Fibroblast of peridontal ligament (primary cell): ENCODE results near the gene MRPL20.

Experiments
- DNase-seq: peaks from one replicate; pipeline ENCODE4 v3.0.0-alpha.2; 2010; ENCODE audit errors: extremely low read depth

Gene MRPL20

GRCh38 chr1:1361233-1361981, 45.7 kb downstream of the MRPL20 start:
- DNase-seq, result no peak

- DNase-seq, result peak; percentile 94
Measured at GRCh38 chr1:1360506-1361169, 46.5 kb downstream of the MRPL20 start.

DNA sequence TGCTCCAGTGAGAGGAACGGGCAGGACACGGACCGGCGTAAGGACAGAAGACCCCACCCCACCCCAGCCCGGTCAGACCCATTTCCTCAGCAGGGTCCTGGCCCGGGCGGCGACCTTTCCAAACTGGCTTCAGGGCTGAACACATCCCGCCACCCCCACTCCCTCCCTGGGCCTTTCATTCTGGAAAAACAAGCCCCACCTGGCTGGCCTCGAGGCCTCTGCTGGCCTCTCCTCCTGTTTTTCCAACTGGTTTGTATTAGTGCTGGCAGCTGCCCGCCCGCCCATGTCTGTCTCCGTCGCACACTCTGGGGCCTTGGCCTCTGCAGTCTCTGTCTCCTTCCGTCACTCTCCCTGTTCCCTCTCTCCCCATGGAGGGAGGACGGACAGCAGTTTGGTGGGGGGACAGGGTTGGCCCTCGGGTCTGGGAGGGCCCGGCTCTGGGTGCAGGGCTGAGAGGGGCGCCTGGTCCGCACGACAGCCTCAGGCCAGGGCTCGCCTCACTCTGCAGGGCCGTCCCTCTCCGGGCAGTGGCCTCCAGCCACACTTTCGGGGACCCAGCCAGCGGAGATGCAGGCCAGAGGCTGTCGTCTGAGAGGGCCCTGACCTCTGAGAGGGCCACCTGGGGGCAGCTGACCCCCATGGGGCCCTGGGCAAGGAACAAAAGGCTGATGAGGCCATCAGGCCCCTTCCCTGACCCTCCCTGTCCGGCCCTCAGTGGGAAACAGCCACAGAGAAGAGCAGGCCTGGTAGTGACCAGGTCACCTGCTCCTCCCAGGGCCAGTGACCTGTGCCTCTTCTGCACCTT, 47.2 kb downstream of the MRPL20 start:
- DNase-seq, result peak; percentile 88

- peak; percentile 97 for DNase-seq
Measured at GRCh38 chr1:1359308-1359663, 47.8 kb downstream of the MRPL20 start.

GRCh38 chr1:1358433-1359271, 48.4 kb downstream of the MRPL20 start, which contains the start of gene MXRA8:
Gene MXRA8, minus strand, starts transcription at chr1:1358555. Its CDS starts 51 bp downstream, at chr1:1358504.
- DNase-seq, result peak; percentile 94

GRCh38 chr1:1357871-1358432, 49.1 kb downstream of the MRPL20 start:
- no peak for DNase-seq

DNA sequence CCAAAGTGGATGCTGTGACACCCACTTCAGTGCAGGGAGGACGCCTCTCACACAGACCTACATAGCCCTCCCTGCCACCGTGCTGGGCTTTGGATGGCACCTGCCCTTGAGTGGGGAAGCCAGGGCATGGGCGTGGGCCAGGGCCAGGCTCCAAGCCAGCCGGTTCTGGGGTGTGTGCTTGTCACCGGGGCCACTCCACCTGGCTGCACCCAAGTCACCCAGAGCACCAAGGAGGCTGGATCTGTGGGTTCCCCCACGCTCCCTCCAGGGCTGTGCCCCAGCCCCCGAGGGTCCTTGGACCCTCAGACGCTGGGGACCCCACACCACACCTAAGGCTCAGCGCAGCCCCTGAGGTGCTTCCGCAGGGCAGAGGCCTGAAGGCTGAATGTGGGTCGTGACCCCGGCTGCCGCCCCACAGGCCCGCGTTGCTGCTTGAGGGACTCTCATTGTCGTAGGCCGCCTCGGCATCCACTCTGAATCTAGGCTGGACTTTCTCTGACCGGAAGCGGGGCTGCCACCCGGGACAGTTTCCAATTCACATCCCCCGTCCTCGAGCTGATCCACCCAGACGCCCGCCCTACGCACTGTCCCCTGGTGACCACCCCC, 50.2 kb downstream of the MRPL20 start:
- DNase-seq, result no peak

DNA sequence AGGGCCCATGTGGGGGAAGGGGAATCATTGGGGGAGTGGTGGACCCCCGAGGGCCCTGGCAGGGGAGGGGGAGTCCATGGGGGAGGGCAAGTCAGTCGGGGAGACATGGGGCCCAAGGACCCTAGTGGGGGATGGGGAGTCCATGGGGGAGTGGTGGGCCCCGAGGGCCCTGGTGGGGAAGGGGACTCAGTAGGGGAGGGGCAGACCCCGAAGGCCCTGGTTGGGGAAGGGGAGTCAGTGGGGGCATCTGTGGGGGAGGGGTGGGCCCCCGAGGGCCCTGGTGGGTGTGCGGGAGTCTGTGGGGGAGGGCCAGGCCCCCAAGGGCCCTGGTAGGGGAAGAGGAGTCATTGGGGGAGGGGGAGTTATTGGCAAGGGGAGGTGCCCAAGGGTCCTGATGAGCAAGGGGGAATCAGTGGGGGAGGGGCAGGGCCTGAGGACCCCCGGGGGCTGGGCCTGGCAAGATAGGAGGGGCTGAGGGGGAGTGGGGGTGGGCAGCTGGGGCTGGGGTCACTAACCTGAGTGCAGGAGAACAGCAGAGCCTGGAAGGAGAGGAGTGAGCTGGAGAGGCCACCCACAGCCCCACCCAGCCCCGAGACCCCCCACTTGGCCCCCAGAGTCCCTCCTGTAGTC, 50.8 kb downstream of the MRPL20 start:
- no peak for DNase-seq

DNA sequence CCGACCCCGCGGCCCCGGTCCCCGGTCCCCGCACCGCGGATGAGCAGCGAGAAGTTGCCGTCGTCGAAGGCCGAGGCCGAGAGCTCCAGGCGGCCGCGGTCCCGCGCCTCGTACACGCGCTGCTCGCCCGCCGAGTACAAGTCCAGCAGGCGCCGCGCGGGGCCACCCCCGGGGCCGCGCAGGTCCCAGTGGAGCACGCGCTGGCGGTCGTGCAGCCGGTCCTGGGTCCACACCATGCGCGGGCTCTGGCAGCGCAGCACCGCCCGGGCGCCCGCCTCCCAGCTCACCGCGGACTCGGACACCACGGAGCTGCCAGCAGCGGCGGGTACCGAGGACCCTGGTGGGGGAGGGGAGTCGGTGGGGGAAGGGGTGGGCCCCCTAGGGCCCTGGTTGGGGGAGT, 51.7 kb downstream of the MRPL20 start:
- DNase-seq, result no peak

DNA sequence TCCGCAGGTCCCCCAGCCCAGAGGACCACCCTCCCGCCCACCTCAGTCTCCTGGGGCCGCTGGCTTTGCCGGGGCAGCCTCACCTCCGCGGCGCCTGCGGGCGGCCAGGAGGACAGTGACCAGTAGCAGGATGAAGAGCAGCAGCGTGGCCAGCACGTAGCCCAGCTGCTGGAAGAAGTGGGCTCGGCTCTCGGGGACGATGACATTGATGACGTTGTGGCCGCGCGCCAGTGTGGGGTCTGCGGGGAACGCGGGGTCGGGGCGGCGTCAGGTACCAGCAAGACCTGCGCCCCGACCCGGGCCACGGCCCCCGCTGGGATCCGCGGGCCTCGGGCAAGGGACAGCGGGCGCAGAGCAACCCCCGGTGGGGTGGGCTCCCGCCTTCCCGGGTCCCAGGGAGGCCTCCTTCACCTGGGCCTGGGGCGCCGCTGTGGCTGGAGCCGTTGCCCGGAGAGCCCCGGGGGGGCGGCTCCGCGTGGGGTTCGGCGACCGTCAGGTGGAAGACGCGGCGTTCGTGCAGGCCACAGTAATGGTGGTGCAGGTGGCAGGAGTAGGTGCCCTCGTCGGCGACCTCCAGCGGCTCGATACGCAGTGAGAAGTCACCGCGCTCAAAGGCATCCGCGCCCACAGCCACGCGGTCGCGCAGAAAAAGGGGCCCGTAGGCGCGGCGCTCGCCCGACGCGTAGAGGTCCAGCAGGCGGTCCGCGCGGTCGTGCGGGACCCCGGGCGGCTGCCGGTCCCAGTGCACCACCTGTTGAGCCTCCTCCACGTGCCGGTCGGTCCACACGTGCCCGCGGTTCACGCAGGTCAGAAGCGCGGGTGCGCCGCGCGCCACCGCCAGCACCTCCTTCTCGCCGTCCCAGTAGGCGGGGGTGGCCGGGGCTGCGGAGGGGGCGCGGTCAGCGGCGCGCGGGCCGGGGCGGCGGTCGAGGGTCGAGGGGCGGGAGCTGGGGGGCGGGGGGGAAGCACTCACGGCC, 52.5 kb downstream of the MRPL20 start:
- no peak for DNase-seq

- DNase-seq, result no peak
Measured at GRCh38 chr1:1353389-1354151, 53.5 kb downstream of the MRPL20 start.

DNA sequence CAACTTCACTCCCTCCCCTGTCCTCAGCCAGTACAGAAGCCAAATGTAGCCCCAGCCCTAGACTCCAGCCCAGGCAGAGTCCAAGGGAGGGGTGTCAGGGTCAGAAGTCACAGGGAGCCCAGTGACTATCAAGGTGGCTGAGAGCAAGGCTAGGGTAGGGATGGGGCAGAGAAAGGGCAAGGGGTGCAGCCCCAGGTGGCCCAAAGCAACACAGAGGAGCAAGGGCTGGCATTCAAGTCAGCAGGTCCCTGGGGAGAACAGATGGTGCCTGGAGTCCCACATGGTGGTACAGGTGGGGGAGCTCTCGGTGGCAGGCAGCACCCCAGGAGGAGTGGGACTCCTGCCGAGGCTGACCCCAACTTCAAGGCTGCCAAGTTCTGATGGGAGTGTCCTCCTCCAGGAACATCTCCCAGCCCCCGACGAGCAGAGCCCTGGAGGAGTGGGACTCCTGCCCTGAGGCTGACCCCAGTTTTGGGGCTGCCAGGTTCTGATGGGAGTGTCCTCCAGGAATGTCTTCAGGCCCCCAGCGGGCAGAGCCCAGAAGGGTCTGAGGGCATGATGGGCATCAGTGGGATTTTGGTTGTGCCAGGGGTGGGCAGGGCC, 54.2 kb downstream of the MRPL20 start:
- no peak for DNase-seq
